Measurements from ENCODE around the gene PGBD2.

GRCh38 chr1:248862998-248863881 is 42.8 kb upstream of the PGBD2 start:
- TF ChIP-seq CTCF (IDR thresholded peaks at IDR 0.05) = no peak
- TF ChIP-seq POLR2A (IDR thresholded peaks at IDR 0.05) = peak; percentile 44 to 74 (median 68)
